Measurements from ENCODE around the gene CNN2. TPM values are rescaled to one million over a fixed set of nuclear protein-coding genes. Genes with fewer than 3 reads are reported as not detected.

CNN2 gene
- total RNA-seq, 1 donor from 2014 or later = 314 TPM

- Histone ChIP-seq H3K4me3 (ENCODE audit: low read depth, low read length) (peak overlapping the region; percentile 97), H3K36me3 (ENCODE audit: control insufficient read depth, insufficient read depth, low read length) (peaks cover 2% of the 10 kb centered on the region), H3K27me3 (ENCODE audit: control insufficient read depth, insufficient read depth, low read length) (no peaks in the 10 kb centered on the region)
- TF ChIP-seq CTCF (IDR thresholded peaks at IDR 0.05; ENCODE audit: insufficient read depth, low read length, poor library complexity, severe bottlenecking) = no peak
- no peak for DNase-seq (ENCODE audit: low read depth)
Observed at GRCh38 chr19:1026783-1027649, 608 bp downstream of the CNN2 start.

- Histone ChIP-seq H3K4me3 (ENCODE audit: low read depth, low read length) (peak overlapping the region; percentile 97), H3K36me3 (ENCODE audit: control insufficient read depth, insufficient read depth, low read length) (peaks cover 3% of the 10 kb centered on the region), H3K27me3 (ENCODE audit: control insufficient read depth, insufficient read depth, low read length) (no peaks in the 10 kb centered on the region)
- no peak for DNase-seq (ENCODE audit: low read depth)
- no peak for TF ChIP-seq CTCF (IDR thresholded peaks at IDR 0.05; ENCODE audit: insufficient read depth, low read length, poor library complexity, severe bottlenecking)
Observed at GRCh38 chr19:1027650-1028061, 1.2 kb downstream of the CNN2 start.

GRCh38 chr19:1028062-1028926 is 1.9 kb downstream of the CNN2 start:
- Histone ChIP-seq H3K4me3 (ENCODE audit: low read depth, low read length) (peak overlapping the region; percentile 97), H3K27me3 (ENCODE audit: control insufficient read depth, insufficient read depth, low read length) (no peaks in the 10 kb centered on the region), H3K36me3 (ENCODE audit: control insufficient read depth, insufficient read depth, low read length) (peaks cover 3% of the 10 kb centered on the region)
- DNase-seq (ENCODE audit: low read depth) = peak; percentile 66
- TF ChIP-seq CTCF (IDR thresholded peaks at IDR 0.05; ENCODE audit: insufficient read depth, low read length, poor library complexity, severe bottlenecking) = no peak

GRCh38 chr19:1032264-1032867 is 6.0 kb downstream of the CNN2 start:
- Histone ChIP-seq H3K27me3 (ENCODE audit: control insufficient read depth, insufficient read depth, low read length) (no peaks in the 10 kb centered on the region), H3K4me3 (ENCODE audit: low read depth, low read length) (no peak overlapping the region), H3K36me3 (ENCODE audit: control insufficient read depth, insufficient read depth, low read length) (peaks cover 6% of the 10 kb centered on the region)
- no peak for TF ChIP-seq CTCF (IDR thresholded peaks at IDR 0.05; ENCODE audit: insufficient read depth, low read length, poor library complexity, severe bottlenecking)
- no peak for DNase-seq (ENCODE audit: low read depth)

- peaks cover 6% of the 10 kb centered on the region for H3K36me3 ChIP-seq (ENCODE audit: control insufficient read depth, insufficient read depth, low read length)
- no peak for DNase-seq (ENCODE audit: low read depth)
- H3K4me3 ChIP-seq (ENCODE audit: low read depth, low read length) = no peak overlapping the region
- no peaks in the 10 kb centered on the region for H3K27me3 ChIP-seq (ENCODE audit: control insufficient read depth, insufficient read depth, low read length)
- no peak for TF ChIP-seq CTCF (IDR thresholded peaks at IDR 0.05; ENCODE audit: insufficient read depth, low read length, poor library complexity, severe bottlenecking)
Observed at GRCh38 chr19:1035998-1036621, 9.7 kb downstream of the CNN2 start.

Measured in kidney epithelial cell (primary cell).